ENCODE measurements around the gene VSIG10. TPM values are rescaled to one million over a fixed set of nuclear protein-coding genes. Genes with fewer than 3 reads are reported as not detected.

VSIG10 gene
- total RNA-seq, 1 donor from 2014 or later, result 45.1 TPM

- peaks cover 5% of the 10 kb centered on the region for H3K4me1 Mint-ChIP-seq (ENCODE audit: unreplicated experiment)
- peak overlapping the region; percentile 78 for H3K4me3 Mint-ChIP-seq
- no peaks in the 10 kb centered on the region for H3K36me3 Mint-ChIP-seq
- no peak for DNase-seq (ENCODE audit: extremely low spot score, unreplicated experiment)
- peak overlapping the region; percentile 100 for H3K27ac Mint-ChIP-seq
- no peaks in the 10 kb centered on the region for H3K27me3 Mint-ChIP-seq
- TF ChIP-seq CTCF (conservative IDR thresholded peaks at IDR 0.05), result no peak
- H3K9me3 Mint-ChIP-seq, result no peaks in the 10 kb centered on the region
Measured at GRCh38 chr12:118107011-118107410, 3.2 kb upstream of the VSIG10 start.

GRCh38 chr12:118103201-118103600 lies 610 bp downstream of the VSIG10 start:
- no peaks in the 10 kb centered on the region for H3K9me3 Mint-ChIP-seq
- peak overlapping the region; percentile 93 for H3K27ac Mint-ChIP-seq
- TF ChIP-seq CTCF (conservative IDR thresholded peaks at IDR 0.05), result no peak
- peak overlapping the region; percentile 97 for H3K4me3 Mint-ChIP-seq
- peaks cover 10% of the 10 kb centered on the region for H3K4me1 Mint-ChIP-seq (ENCODE audit: unreplicated experiment)
- H3K27me3 Mint-ChIP-seq, result no peaks in the 10 kb centered on the region
- DNase-seq (ENCODE audit: extremely low spot score, unreplicated experiment), result no peak
- H3K36me3 Mint-ChIP-seq, result no peaks in the 10 kb centered on the region

- Mint-ChIP-seq H3K4me1 (ENCODE audit: unreplicated experiment) (peaks cover 10% of the 10 kb centered on the region), H3K36me3 (no peaks in the 10 kb centered on the region), H3K9me3 (no peaks in the 10 kb centered on the region), H3K27ac (peak overlapping the region; percentile 93), H3K27me3 (no peaks in the 10 kb centered on the region), H3K4me3 (peak overlapping the region; percentile 97)
- no peak for DNase-seq (ENCODE audit: extremely low spot score, unreplicated experiment)
- TF ChIP-seq CTCF (conservative IDR thresholded peaks at IDR 0.05), result no peak
Measured at GRCh38 chr12:118102609-118103008, 1.2 kb downstream of the VSIG10 start.

GRCh38 chr12:118102070-118102469 lies 1.7 kb downstream of the VSIG10 start:
- no peak for TF ChIP-seq CTCF (conservative IDR thresholded peaks at IDR 0.05)
- Mint-ChIP-seq H3K27me3 (no peaks in the 10 kb centered on the region), H3K4me1 (ENCODE audit: unreplicated experiment) (peaks cover 10% of the 10 kb centered on the region), H3K27ac (peak overlapping the region; percentile 68), H3K9me3 (no peaks in the 10 kb centered on the region), H3K4me3 (peak overlapping the region; percentile 97), H3K36me3 (no peaks in the 10 kb centered on the region)
- no peak for DNase-seq (ENCODE audit: extremely low spot score, unreplicated experiment)

- Mint-ChIP-seq H3K4me3 (no peak overlapping the region), H3K4me1 (ENCODE audit: unreplicated experiment) (peaks cover 10% of the 10 kb centered on the region), H3K27ac (no peak overlapping the region), H3K36me3 (no peaks in the 10 kb centered on the region), H3K9me3 (no peaks in the 10 kb centered on the region), H3K27me3 (no peaks in the 10 kb centered on the region)
- DNase-seq (ENCODE audit: extremely low spot score, unreplicated experiment), result no peak
- no peak for TF ChIP-seq CTCF (conservative IDR thresholded peaks at IDR 0.05)
Measured at GRCh38 chr12:118101051-118101450, 2.8 kb downstream of the VSIG10 start.
